ENCODE results near the gene C7orf57.

DNA sequence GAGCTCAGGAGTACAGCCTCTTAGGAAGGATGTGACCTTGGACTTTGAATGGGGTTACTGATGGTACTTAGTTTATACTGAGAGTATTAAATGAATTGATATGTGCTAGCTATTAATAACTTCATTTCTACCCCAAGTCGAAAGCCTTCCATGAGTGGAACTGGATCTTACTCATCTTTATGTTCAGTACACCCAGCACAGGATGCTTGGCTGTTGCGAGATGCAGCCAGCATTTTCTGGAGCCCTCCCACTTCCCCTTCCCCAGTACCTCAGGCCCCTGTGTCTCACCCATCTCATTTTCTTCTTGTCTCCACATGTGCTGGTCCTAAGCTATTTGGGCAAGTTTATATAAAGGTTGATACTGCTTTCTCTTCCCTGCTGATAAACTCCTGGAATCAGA, 60.9 kb downstream of the C7orf57 start:
- TF ChIP-seq SIN3A (IDR thresholded peaks at IDR 0.05; ENCODE audit: borderline replicate concordance, insufficient read depth, low read depth, low read length), result no peak
- TF ChIP-seq, protein P1, sequence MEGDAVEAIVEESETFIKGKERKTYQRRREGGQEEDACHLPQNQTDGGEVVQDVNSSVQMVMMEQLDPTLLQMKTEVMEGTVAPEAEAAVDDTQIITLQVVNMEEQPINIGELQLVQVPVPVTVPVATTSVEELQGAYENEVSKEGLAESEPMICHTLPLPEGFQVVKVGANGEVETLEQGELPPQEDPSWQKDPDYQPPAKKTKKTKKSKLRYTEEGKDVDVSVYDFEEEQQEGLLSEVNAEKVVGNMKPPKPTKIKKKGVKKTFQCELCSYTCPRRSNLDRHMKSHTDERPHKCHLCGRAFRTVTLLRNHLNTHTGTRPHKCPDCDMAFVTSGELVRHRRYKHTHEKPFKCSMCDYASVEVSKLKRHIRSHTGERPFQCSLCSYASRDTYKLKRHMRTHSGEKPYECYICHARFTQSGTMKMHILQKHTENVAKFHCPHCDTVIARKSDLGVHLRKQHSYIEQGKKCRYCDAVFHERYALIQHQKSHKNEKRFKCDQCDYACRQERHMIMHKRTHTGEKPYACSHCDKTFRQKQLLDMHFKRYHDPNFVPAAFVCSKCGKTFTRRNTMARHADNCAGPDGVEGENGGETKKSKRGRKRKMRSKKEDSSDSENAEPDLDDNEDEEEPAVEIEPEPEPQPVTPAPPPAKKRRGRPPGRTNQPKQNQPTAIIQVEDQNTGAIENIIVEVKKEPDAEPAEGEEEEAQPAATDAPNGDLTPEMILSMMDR (IDR thresholded peaks at IDR 0.05), result no peak
- TF ChIP-seq POLR2AphosphoS5 (IDR thresholded peaks at IDR 0.05; ENCODE audit: low read depth, low read length), result no peak
- TF ChIP-seq TCF7L2 (IDR thresholded peaks at IDR 0.05; ENCODE audit: low read depth, low read length), result no peak
- TF ChIP-seq REST (IDR thresholded peaks at IDR 0.05; ENCODE audit: insufficient read depth in 1 of 2, low read depth in 2 of 2, low read length in 1 of 2), result no peak
